Measurements from ENCODE around the gene BICD1. TPM values are rescaled to one million over a fixed set of nuclear protein-coding genes. Genes with fewer than 3 reads are reported as not detected.

Gene BICD1
- total and polyA plus RNA-seq, 2 of the 13 experiments (the other 11 are each of a cell fraction or from before 2014, with no cell fraction given) = 4.5 to 5.2 TPM

DNA sequence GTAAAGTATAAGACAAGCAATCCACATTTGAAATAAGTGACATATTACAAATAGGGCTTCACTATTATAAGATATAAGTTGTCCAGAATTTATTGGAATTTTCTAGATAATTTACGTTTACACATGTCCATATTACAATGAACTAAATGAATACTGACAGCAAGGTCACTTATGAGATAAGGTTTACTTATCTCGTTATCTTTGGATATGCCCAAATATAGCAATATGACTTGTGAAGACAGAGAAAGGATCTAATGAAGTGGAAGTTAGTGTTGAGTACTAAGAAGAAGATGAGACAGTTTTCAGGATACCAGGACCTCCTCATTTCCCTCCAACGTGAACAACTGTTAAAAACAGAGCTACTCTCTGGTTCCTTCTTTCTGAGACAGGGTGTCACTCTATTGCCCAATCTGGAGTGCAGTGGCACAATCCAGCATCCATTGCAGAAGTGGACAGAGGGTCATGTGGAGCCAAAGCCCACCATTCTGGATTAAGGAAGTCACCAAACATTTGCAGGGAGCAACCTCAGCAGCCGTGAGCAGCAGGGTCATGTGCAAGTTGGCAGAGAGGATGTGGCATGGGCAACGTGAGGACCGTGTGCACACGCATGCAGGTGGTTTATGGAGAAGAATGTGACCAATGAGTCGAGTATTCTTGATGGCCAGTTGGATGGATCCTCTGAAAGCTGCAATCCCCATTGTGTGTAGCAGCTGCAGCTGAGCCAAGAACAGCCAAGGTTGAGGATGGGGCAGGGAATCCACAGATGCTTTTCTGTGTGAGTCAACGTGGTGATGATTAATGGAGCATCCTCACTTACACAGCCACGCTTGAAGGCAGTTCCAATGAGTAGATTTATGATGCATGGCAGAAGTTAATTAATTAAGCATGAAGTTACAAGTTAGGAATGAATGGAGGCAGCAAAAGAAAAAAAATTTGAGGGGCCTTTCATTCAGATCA is 111.0 kb downstream of the BICD1 start:
- DNase-seq (ENCODE audit: low spot score) = no peak
- 91% methylated on average over 10 of the region's 10 CpGs for WGBS (ENCODE audit: low lambda C conversion rate)
- Histone ChIP-seq H3K79me2 (ENCODE audit: insufficient read depth, low read length) (no peaks in the 10 kb centered on the region), H2AFZ (ENCODE audit: low read length) (no peak overlapping the region), H3K4me2 (ENCODE audit: low read depth, low read length) (no peak overlapping the region), H3K9me3 (ENCODE audit: low read length) (no peaks in the 10 kb centered on the region), H4K20me1 (ENCODE audit: insufficient read depth, low read length) (no peaks in the 10 kb centered on the region), H3K27ac (ENCODE audit: extremely low read length, insufficient read depth, low read length) (no peak overlapping the region), H3K4me1 (ENCODE audit: insufficient read depth, low read length) (no peaks in the 10 kb centered on the region), H3K27me3 (ENCODE audit: control insufficient read depth in 1 of 2, insufficient read depth in 2 of 2, low read length in 2 of 2) (no peaks in the 10 kb centered on the region), H3K9ac (ENCODE audit: insufficient read depth, low read depth, low read length) (no peak overlapping the region), H3K4me3 (replicated peaks in 1 of 3; ENCODE audit: insufficient read depth in 1 of 3, low read depth in 2 of 3, low read length in 3 of 3) (no peak overlapping the region), H3K36me3 (replicated peaks in 1 of 2; ENCODE audit: control insufficient read depth in 1 of 2, insufficient read depth in 2 of 2, low read length in 2 of 2) (0 out of 5 replicates have a peak, but pooled peaks cover 0 to 3% of the 10 kb centered on the region in 2 experiments)
- BruUV-seq (replicated peaks) = no TSS peak
- in situ Hi-C loops (cut with HindIII; ENCODE audit: extremely low pct_ligation_motif_present, low pct_unique_long_range_greater_than_20kb) = no loop called here
- ChIA-PET CTCF (ENCODE audit: low intra/inter-chr PET ratio, low total read pairs) (no interaction called here), POLR2A (no interaction called here)
- intact Hi-C loops (cut with micrococcal nuclease; ENCODE audit: unreplicated experiment) = no loop called here
- ATAC-seq = no peak
- FAIRE-seq = no peak
- TF ChIP-seq TCF7L2 (IDR thresholded peaks at IDR 0.05; ENCODE audit: low read depth, low read length) (no peak), NBN (conservative IDR thresholded peaks at IDR 0.05) (no peak), TERF1 (CRISPR knock-in tag; IDR thresholded peaks at IDR 0.05) (no peak), ZNF335 (CRISPR knock-in tag; IDR thresholded peaks at IDR 0.05) (no peak), MXD1 (CRISPR knock-in tag; IDR thresholded peaks at IDR 0.05) (no peak), TGIF2 (CRISPR knock-in tag; IDR thresholded peaks at IDR 0.05) (no peak), CHCHD3 (CRISPR knock-in tag; IDR thresholded peaks at IDR 0.05) (no peak), MEIS1 (CRISPR knock-in tag; IDR thresholded peaks at IDR 0.05; ENCODE audit: borderline replicate concordance) (no peak)
- TF ChIP-seq, protein P1, sequence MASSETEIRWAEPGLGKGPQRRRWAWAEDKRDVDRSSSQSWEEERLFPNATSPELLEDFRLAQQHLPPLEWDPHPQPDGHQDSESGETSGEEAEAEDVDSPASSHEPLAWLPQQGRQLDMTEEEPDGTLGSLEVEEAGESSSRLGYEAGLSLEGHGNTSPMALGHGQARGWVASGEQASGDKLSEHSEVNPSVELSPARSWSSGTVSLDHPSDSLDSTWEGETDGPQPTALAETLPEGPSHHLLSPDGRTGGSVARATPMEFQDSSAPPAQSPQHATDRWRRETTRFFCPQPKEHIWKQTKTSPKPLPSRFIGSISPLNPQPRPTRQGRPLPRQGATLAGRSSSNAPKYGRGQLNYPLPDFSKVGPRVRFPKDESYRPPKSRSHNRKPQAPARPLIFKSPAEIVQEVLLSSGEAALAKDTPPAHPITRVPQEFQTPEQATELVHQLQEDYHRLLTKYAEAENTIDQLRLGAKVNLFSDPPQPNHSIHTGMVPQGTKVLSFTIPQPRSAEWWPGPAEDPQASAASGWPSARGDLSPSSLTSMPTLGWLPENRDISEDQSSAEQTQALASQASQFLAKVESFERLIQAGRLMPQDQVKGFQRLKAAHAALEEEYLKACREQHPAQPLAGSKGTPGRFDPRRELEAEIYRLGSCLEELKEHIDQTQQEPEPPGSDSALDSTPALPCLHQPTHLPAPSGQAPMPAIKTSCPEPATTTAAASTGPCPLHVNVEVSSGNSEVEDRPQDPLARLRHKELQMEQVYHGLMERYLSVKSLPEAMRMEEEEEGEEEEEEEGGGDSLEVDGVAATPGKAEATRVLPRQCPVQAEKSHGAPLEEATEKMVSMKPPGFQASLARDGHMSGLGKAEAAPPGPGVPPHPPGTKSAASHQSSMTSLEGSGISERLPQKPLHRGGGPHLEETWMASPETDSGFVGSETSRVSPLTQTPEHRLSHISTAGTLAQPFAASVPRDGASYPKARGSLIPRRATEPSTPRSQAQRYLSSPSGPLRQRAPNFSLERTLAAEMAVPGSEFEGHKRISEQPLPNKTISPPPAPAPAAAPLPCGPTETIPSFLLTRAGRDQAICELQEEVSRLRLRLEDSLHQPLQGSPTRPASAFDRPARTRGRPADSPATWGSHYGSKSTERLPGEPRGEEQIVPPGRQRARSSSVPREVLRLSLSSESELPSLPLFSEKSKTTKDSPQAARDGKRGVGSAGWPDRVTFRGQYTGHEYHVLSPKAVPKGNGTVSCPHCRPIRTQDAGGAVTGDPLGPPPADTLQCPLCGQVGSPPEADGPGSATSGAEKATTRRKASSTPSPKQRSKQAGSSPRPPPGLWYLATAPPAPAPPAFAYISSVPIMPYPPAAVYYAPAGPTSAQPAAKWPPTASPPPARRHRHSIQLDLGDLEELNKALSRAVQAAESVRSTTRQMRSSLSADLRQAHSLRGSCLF (CRISPR knock-in tag; IDR thresholded peaks at IDR 0.05; ENCODE audit: borderline replicate concordance) = no peak

Measured in HepG2 (cell line).